ENCODE measurements around the gene PDE10A. TPM values are rescaled to one million over a fixed set of nuclear protein-coding genes. Genes with fewer than 3 reads are reported as not detected.
A peak's percentile ranks its signal among the peaks of the same experiment; 100 is the strongest.

PDE10A gene
- total RNA-seq, 1 experiment from 2014 or later = 0.31 TPM

GRCh38 chr6:165383323-165383722 is 279.7 kb downstream of the PDE10A start:
- no peaks in the 10 kb centered on the region for H3K4me1 ChIP-seq (ENCODE audit: insufficient read depth, low read length)
- no peak for TF ChIP-seq CTCF (conservative IDR thresholded peaks at IDR 0.05)
- Mint-ChIP-seq H3K36me3 (ENCODE audit: insufficient read depth in 1 of 3, low read depth in 3 of 3) (no peaks in the 10 kb centered on the region; a peak in 1 of 7 replicates), H3K27ac (peak overlapping the region in 1 of 3 experiments; percentile 34; a peak in 1 of 7 replicates), H3K4me1 (no peaks in the 10 kb centered on the region), H3K4me3 (no peak overlapping the region), H3K9me3 (no peaks in the 10 kb centered on the region), H3K27me3 (ENCODE audit: low read depth) (no peaks in the 10 kb centered on the region)
- no peak overlapping the region for H3K4me2 ChIP-seq (ENCODE audit: insufficient read depth, insufficient read length, low read length)
- no peak overlapping the region for H3K9ac ChIP-seq (ENCODE audit: extremely low read depth, insufficient read length, low read length)
- no peaks in the 10 kb centered on the region for H3K9me3 ChIP-seq (ENCODE audit: control insufficient read depth, low read depth, low read length)
- H3K27me3 ChIP-seq (ENCODE audit: insufficient read depth, low read length) = no peaks in the 10 kb centered on the region
- no peak overlapping the region for H3K27ac ChIP-seq (ENCODE audit: insufficient read length, low read depth, low read length)
- H4K91ac ChIP-seq (ENCODE audit: insufficient read length, low read depth, low read length) = no peak overlapping the region
- no peak overlapping the region for H2AFZ ChIP-seq (ENCODE audit: low read length)
- no peak overlapping the region for H3K18ac ChIP-seq (ENCODE audit: insufficient read length, low read depth, low read length)
- H3K79me1 ChIP-seq (ENCODE audit: insufficient read depth, low read depth, low read length, poor library complexity, severe bottlenecking) = no peaks in the 10 kb centered on the region
- H3K4ac ChIP-seq (ENCODE audit: low read depth, low read length) = no peak overlapping the region
- WGBS (ENCODE audit: extremely low coverage, insufficient read length, low lambda C conversion rate) = no CpG with 5 or more reads among the region's 3 CpGs
- H2BK12ac ChIP-seq (ENCODE audit: insufficient read length, low read depth, low read length) = no peak overlapping the region
- no peaks in the 10 kb centered on the region for H3K79me2 ChIP-seq (ENCODE audit: insufficient read depth, low read length)
- no peak overlapping the region for H2BK120ac ChIP-seq (ENCODE audit: low read depth, low read length, poor library complexity, severe bottlenecking)
- no peaks in the 10 kb centered on the region for H3K23me2 ChIP-seq (ENCODE audit: insufficient read length, low read depth, low read length, poor library complexity, severe bottlenecking)
- no peak overlapping the region for H3K23ac ChIP-seq (ENCODE audit: insufficient read length, low read depth, low read length)
- no peak overlapping the region for H2BK20ac ChIP-seq (ENCODE audit: low read depth, low read length, poor library complexity, severe bottlenecking)
- H4K20me1 ChIP-seq (ENCODE audit: control insufficient read depth, insufficient read depth, insufficient read length) = no peaks in the 10 kb centered on the region
- H3K56ac ChIP-seq (ENCODE audit: insufficient read length, low read depth, low read length) = no peak overlapping the region
- H2BK15ac ChIP-seq (ENCODE audit: low read depth, low read length) = no peak overlapping the region
- no peak overlapping the region for H3T11ph ChIP-seq (ENCODE audit: low read length)
- DNase-seq = no peak
- H4K8ac ChIP-seq (replicated peaks; ENCODE audit: insufficient read length, low read depth, low read length) = no peak overlapping the region
- no peak overlapping the region for H2AK5ac ChIP-seq (ENCODE audit: insufficient read length, low read length)
- peak overlapping the region; percentile 50; the same call in 1 of the 2 replicates for H3K14ac ChIP-seq (ENCODE audit: insufficient read depth, low read length)
- no peak overlapping the region for H2BK5ac ChIP-seq (ENCODE audit: insufficient read length, low read length)
- no peak overlapping the region for H4K5ac ChIP-seq (ENCODE audit: insufficient read length, low read depth, low read length)

Measured in H9 (cell line).